ENCODE data around the gene ADCY2. TPM values are rescaled to one million over a fixed set of nuclear protein-coding genes. Genes with fewer than 3 reads are reported as not detected.

The ADCY2 gene
- total RNA-seq, 1 experiment from 2014 or later: 31.3 TPM

GRCh38 chr5:7678030-7678429 lies 282.1 kb downstream of the ADCY2 start:
- Histone ChIP-seq H3K27me3 (ENCODE audit: insufficient read depth, low read length) (no peaks in the 10 kb centered on the region), H3K9ac (ENCODE audit: extremely low read depth, insufficient read length, low read length) (no peak overlapping the region), H4K5ac (ENCODE audit: insufficient read length, low read depth, low read length) (no peak overlapping the region), H2AK5ac (ENCODE audit: insufficient read length, low read length) (no peak overlapping the region), H4K8ac (replicated peaks; ENCODE audit: insufficient read length, low read depth, low read length) (no peak overlapping the region), H3K79me1 (ENCODE audit: insufficient read depth, low read depth, low read length, poor library complexity, severe bottlenecking) (no peaks in the 10 kb centered on the region), H3K4me2 (ENCODE audit: insufficient read depth, insufficient read length, low read length) (no peak overlapping the region), H2AFZ (ENCODE audit: low read length) (no peak overlapping the region), H3K4ac (ENCODE audit: low read depth, low read length) (no peak overlapping the region), H3K14ac (ENCODE audit: insufficient read depth, low read length) (no peak overlapping the region), H2BK15ac (ENCODE audit: low read depth, low read length) (no peak overlapping the region), H3K27ac (ENCODE audit: insufficient read length, low read depth, low read length) (no peak overlapping the region), H3K9me3 (ENCODE audit: control insufficient read depth, low read depth, low read length) (no peaks in the 10 kb centered on the region), H3K56ac (ENCODE audit: insufficient read length, low read depth, low read length) (no peak overlapping the region), H3K23me2 (ENCODE audit: insufficient read length, low read depth, low read length, poor library complexity, severe bottlenecking) (no peaks in the 10 kb centered on the region), H2BK12ac (ENCODE audit: insufficient read length, low read depth, low read length) (no peak overlapping the region), H2BK120ac (ENCODE audit: low read depth, low read length, poor library complexity, severe bottlenecking) (no peak overlapping the region), H4K20me1 (ENCODE audit: control insufficient read depth, insufficient read depth, insufficient read length) (no peaks in the 10 kb centered on the region), H2BK20ac (ENCODE audit: low read depth, low read length, poor library complexity, severe bottlenecking) (no peak overlapping the region), H3K23ac (ENCODE audit: insufficient read length, low read depth, low read length) (no peak overlapping the region), H3K18ac (ENCODE audit: insufficient read length, low read depth, low read length) (no peak overlapping the region), H3K79me2 (ENCODE audit: insufficient read depth, low read length) (peaks cover 2% of the 10 kb centered on the region; the same call in 1 of the 2 replicates), H4K91ac (ENCODE audit: insufficient read length, low read depth, low read length) (no peak overlapping the region), H3T11ph (ENCODE audit: low read length) (no peak overlapping the region), H2BK5ac (ENCODE audit: insufficient read length, low read length) (no peak overlapping the region), H3K4me1 (ENCODE audit: insufficient read depth, low read length) (0 out of 2 replicates have a peak, but pooled peaks cover 3% of the 10 kb centered on the region)
- H3K27me3 Mint-ChIP-seq (ENCODE audit: low read depth): no peaks in the 10 kb centered on the region
- TF ChIP-seq CTCF (conservative IDR thresholded peaks at IDR 0.05): no peak
- DNase-seq: no peak
- peaks cover 0 to 4% (median 0%) of the 10 kb centered on the region in 3 experiments; a peak in 2 of 7 replicates for H3K36me3 Mint-ChIP-seq (ENCODE audit: insufficient read depth in 1 of 3, low read depth in 3 of 3)
- H3K27ac Mint-ChIP-seq: no peak overlapping the region
- H3K9me3 Mint-ChIP-seq: no peaks in the 10 kb centered on the region
- H3K4me3 Mint-ChIP-seq: no peak overlapping the region
- H3K4me1 Mint-ChIP-seq: no peaks in the 10 kb centered on the region; a peak in 1 of 4 replicates
- WGBS (ENCODE audit: extremely low coverage, insufficient read length, low lambda C conversion rate): no CpG with 5 or more reads among the region's 4 CpGs

All from H9 (cell line).